Measurements from ENCODE around the gene DYNLT4.
"Not testable (repeated sequence)": the region's sequence is repeated elsewhere in the genome, so short reads cannot be mapped to it uniquely, and the experiment has no call there.

Gene DYNLT4

GRCh38 chr1:44806704-44807363, at the start of gene DYNLT4:
Gene DYNLT4, minus strand, starts transcription at chr1:44807351. Its CDS starts 683 bp downstream, at chr1:44806668.
- DNase-seq (ENCODE audit: low spot score), result no peak

DNA sequence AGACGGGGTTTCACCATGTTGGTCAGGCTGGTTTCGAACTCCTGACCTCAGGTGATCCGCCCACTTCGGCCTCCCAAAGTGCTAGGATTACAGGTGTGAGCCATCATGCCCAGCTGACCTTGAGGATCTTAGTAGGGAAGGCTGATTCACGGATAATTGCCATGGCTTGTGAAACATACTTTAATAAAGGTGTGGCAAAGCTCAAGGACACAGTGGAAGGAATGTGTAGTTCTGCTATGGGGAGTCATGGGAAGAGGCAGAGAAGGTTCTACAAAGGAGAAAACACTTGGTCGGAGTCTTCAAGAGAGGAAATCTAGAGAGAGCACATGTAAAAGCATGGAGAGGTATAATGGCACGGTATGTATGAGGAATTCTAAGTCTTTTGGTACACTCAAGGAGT, 48.6 kb upstream of the DYNLT4 start:
- no peak for DNase-seq (ENCODE audit: low spot score)

GRCh38 chr1:44854970-44855369, 47.8 kb upstream of the DYNLT4 start:
- DNase-seq (ENCODE audit: low spot score), result no peak

DNA sequence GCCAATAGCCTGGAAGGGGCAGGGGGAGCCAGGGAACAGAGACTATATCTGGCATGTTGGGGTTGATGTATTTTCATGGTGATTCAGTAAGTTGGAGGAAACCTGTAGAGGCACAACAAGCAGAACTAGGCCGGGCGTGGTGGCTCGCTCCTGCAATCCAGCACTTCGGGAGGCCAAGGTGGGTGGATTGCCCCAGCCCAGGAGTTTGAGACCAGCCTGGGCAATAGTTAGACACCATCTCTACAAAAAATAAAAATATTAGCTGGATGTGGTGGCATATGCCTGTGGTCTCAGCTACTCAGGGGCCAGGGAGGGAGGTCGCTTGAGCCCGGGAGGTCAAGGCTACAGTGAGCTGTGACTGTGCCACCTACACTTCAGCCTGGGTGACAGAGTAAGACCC, 46.0 kb upstream of the DYNLT4 start:
- no peak for DNase-seq (ENCODE audit: low spot score)

DNA sequence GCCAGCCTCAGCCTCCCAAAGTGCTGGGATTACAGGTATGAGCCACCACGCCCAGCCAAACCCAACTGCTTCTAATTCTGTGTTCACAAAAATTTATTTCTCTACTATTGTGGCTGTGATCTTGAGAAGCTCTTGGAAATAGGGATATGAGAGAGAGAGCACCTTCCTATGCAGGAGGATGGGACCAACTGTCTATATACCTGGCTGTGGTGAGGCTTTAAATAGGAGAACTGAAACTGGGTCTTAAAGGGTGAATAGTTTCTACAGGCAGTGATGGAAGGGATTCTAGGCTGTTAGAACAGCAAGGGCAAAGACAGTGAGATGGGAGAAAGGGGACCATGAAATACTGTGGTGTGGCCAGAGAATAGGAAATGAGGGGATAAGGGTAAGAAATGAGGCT, 44.2 kb upstream of the DYNLT4 start:
- DNase-seq (ENCODE audit: low spot score), result no peak

GRCh38 chr1:44849575-44850132, 42.5 kb upstream of the DYNLT4 start:
- DNase-seq (ENCODE audit: low spot score), result no peak

GRCh38 chr1:44848456-44849181, 41.5 kb upstream of the DYNLT4 start:
- no peak for DNase-seq (ENCODE audit: low spot score)

GRCh38 chr1:44847845-44848244, 40.7 kb upstream of the DYNLT4 start:
- DNase-seq (ENCODE audit: low spot score), result no peak

DNA sequence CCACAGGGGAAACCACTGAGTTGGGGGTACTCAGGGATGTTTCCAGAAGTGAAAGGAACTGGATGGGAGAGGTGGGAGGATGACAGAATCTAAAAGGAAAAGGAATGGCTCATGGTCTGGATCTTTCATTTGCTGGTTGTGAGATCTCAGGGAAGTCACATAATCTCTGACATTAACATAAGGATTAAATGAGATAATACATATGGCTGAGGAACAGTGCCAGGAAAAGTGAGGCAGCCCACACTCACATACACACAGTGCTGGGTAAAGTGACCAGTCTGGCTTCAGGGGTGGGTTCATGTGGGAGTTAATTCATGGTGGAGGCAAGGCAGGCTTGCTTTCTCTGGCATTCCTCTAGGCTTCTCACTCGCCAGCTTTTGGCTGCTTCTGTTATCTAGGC, 39.8 kb upstream of the DYNLT4 start:
- no peak for DNase-seq (ENCODE audit: low spot score)

GRCh38 chr1:44842862-44843655, 35.9 kb upstream of the DYNLT4 start, which contains the start of gene PTCH2:
Gene PTCH2, minus strand, starts transcription at chr1:44843253. Its CDS starts 321 bp downstream, at chr1:44842932.
- peak; percentile 92 for DNase-seq (ENCODE audit: low spot score)

- no peak for DNase-seq (ENCODE audit: low spot score)
These were observed 35.3 kb upstream of the DYNLT4 start for GRCh38 chr1:44842486-44842861.

- no peak for DNase-seq (ENCODE audit: low spot score)
These were observed 32.4 kb upstream of the DYNLT4 start for GRCh38 chr1:44839576-44839975.

- not testable (repeated sequence) for DNase-seq (ENCODE audit: low spot score)
These were observed 31.1 kb upstream of the DYNLT4 start for GRCh38 chr1:44838294-44838693.

GRCh38 chr1:44835738-44836675, 28.9 kb upstream of the DYNLT4 start:
- DNase-seq (ENCODE audit: low spot score), result peak; percentile 89

DNA sequence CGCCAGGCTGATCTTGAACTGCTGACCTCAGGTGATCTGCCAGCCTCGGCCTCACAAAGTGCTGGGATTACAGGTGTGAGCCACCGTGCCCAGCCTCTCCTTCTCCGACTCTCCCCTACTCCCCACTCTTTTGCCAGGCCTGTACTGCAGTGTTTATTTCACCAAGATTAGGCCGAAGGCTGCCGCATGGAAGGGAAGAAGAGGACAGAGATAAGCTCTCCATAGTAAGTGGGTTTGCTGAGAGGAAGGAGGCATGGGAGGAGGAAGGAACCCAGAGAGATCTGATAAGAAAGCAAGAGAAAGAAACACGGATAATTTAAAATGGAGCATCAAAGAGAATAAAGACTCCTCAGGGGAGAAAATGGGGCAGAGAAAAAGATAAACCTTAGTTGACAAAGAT, 27.2 kb upstream of the DYNLT4 start:
- no peak for DNase-seq (ENCODE audit: low spot score)

DNA sequence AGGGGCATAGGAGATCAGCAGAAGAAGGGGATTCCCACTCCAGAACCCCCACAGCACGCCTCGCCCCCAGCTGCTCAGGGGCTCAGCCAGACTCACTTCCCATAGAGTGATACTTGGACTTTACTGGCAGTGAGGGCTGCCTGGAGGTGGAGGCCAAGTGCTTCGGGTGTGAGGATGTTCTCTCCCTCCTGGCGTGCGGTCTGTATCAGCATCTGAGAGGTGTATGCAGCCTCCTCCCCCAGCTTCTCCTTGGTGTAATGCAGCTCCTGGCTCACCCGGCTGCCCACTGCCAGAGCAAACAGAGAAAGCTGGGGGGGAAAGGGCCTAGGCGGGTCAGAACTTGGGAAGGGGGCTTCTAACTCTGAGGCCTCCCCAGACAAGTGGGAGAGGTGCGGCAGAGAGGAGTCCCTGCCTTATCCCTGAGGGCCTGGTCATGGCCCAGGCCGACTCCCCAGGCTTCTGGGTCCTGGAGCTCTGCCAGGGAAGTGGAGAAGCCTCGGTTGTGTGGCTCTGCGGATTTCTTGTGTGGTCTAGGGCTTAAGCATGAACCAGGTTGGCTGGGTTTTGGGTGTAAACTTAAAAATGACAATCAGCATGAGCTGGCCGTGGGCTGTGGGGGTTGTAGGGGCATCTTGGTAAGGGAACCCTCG, 25.0 kb upstream of the DYNLT4 start:
- no peak for DNase-seq (ENCODE audit: low spot score)

- no peak for DNase-seq (ENCODE audit: low spot score)
These were observed 24.4 kb upstream of the DYNLT4 start for GRCh38 chr1:44831516-44831915.

DNA sequence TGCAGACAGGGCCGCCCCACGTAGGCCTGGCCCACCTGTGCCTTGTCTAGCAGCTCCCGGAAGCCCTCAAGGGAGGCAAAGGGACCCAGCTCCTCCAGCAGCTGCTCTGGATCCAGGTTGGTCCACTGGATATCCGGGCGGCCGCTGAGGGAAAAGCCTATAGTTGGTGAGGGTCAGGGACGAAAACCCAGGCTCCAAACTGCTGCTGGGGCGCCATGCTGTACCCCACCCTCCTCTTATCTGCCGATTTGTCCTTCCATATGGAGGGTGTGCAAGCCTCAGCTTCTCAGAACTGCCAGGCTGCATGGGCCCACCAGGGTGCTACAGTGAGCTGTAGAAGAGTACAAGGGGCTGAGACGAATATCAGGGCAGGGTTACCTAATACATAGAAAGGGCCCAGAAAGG, 23.8 kb upstream of the DYNLT4 start:
- DNase-seq (ENCODE audit: low spot score), result no peak

DNA sequence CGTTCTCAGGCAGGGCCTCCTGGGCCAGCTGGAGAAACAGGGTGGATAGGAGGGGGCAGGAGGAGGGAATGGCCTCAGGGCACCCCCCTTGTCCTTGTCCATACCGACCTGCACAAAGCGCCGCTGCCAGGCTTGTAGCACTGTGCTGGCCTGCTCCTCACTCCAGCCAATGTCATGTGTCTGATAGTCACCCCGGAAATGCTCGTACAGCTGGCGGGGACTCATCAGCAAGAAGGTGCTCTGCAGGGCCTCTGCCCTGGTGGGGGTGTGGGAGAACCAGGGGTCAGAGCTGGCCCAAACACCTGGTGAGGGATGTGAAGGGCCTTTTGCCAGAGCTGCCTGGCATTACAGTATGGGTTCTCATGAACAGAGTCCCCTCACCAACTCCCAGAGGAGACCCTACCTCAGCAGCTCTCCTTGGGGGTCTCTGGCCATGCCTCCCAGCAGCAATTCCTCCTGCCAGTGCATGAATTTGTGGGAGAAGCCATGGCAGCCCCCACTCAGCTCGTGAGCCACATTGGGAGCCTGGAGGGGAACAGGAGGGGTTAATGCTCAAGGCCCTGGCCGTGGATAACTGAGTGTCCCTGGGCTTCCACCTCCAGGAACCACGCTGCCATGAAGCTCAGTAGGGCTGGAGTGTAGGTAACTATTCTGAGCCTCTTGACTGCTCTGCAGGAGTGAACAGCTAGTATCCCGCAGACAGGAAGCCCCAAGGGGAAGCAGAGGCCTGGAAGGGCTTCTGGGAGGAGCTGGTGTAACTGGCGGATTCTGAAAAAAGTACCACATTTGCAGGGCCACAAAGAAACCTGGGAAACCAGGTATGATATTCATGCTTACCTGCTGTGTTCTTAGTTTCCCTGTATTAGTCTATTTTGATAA, 22.6 kb upstream of the DYNLT4 start:
- no peak for DNase-seq (ENCODE audit: low spot score)

All from HuH-7 (cell line).